Hepatocyte (in vitro differentiated cells): ENCODE data around the gene HDHD5. TPM values are rescaled to one million over a fixed set of nuclear protein-coding genes. Genes with fewer than 3 reads are reported as not detected.

ENCODE experiments used
- DNase-seq: peaks from one replicate; pipeline ENCODE4 v3.0.0-alpha.2; 2016; ENCODE audit warnings: low spot score
- H2AFZ ChIP-seq: fragments of 200-600 bp; sonication (generic); 2 replicates; pipeline ENCODE4 v1.6.0; 2016; ENCODE audit warnings: antibody characterized with exemption, mild to moderate bottlenecking
- H3K27ac ChIP-seq: fragments of 200-600 bp; sonication (generic); 2 replicates; pipeline ENCODE4 v1.5.1; 2016; ENCODE audit warnings: mild to moderate bottlenecking
- H3K27me3 ChIP-seq: fragments of 200-600 bp; sonication (generic); 2 replicates; pipeline ENCODE4 v1.6.1; 2016
- H3K36me3 ChIP-seq: fragments of 200-600 bp; sonication (generic); replicated peaks from 2 replicates; pipeline ENCODE4 v1.5.1; 2016; ENCODE audit warnings: low read depth; ENCODE audit not compliant: insufficient read depth
- H3K4me1 ChIP-seq: fragments of 200-600 bp; sonication (generic); 2 replicates; pipeline ENCODE4 v1.5.1; 2016; ENCODE audit warnings: mild to moderate bottlenecking, moderate library complexity; ENCODE audit not compliant: insufficient read depth
- H3K4me2 ChIP-seq: fragments of 200-600 bp; sonication (generic); 2 replicates; pipeline ENCODE4 v1.6.0; 2016
- H3K4me3 ChIP-seq: fragments of 200-600 bp; sonication (generic); 2 replicates; pipeline ENCODE4 v1.5.1; 2016; ENCODE audit warnings: mild to moderate bottlenecking
- H3K79me2 ChIP-seq: fragments of 200-600 bp; sonication (generic); 2 replicates; pipeline ENCODE4 v1.6.0; 2017; ENCODE audit warnings: mild to moderate bottlenecking
- H3K9me2 ChIP-seq: fragments of 200-600 bp; sonication (generic); replicated peaks from 2 replicates; pipeline ENCODE4 v1.6.0; 2017; ENCODE audit warnings: mild to moderate bottlenecking; ENCODE audit not compliant: insufficient read depth
- H3K9me3 ChIP-seq: fragments of 200-600 bp; sonication (generic); 2 replicates; pipeline ENCODE4 v1.5.1; 2016; ENCODE audit warnings: low read depth, mild to moderate bottlenecking
- H4K20me1 ChIP-seq: fragments of 200-600 bp; sonication (generic); 2 replicates; pipeline ENCODE4 v1.6.0; 2016; ENCODE audit warnings: mild to moderate bottlenecking; ENCODE audit not compliant: insufficient read depth, poor library complexity, severe bottlenecking
- EZH2 ChIP-seq: fragments of 200-600 bp; sonication (generic); IDR thresholded peaks from 2 replicates; pipeline ENCODE4 v1.6.1; 2016; ENCODE audit warnings: antibody characterized with exemption, mild to moderate bottlenecking, borderline replicate concordance
- EZH2phosphoT487 ChIP-seq: fragments of 200-600 bp; sonication (generic); IDR thresholded peaks from one replicate; pipeline ENCODE4 v1.6.1; 2018; ENCODE audit warnings: antibody characterized with exemption, mild to moderate bottlenecking, low read depth, moderate library complexity; ENCODE audit not compliant: unreplicated experiment, severe bottlenecking
- WGBS: methylation state at CpG from one replicate; pipeline ENCODE4 v1.1.6; 2016; ENCODE audit warnings: low lambda C conversion rate; ENCODE audit errors: missing lambda C conversion rate; 5-methylcytosine and 5-hydroxymethylcytosine counted together
- polyA plus RNA-seq: library from polyadenylated mRNA; unstranded; fragments of >200 nt; fragmentation: Nextera tagmentation; extraction: Ambion mirVana; gene quantifications from 2 replicates; pipeline ENCODE4 v1.2.1, GENCODE V29; 2016
- total RNA-seq: library from RNA; depleted of rRNA; stranded (reverse); fragments of >200 nt; gene quantifications from 2 replicates; pipeline ENCODE4 v1.2.3, GENCODE V29; 2014
- TF ChIP-seq, protein P1 (sequence below): fragments of 200-600 bp; sonication (generic); IDR thresholded peaks from 2 replicates; pipeline ENCODE4 v1.5.1; 2016; ENCODE audit warnings: antibody characterized with exemption, mild to moderate bottlenecking; ENCODE audit not compliant: poor library complexity

HDHD5 gene
- total and polyA plus RNA-seq, 2 experiments from 2014 or later: 32.9 to 53.2 TPM

- no peaks in the 10 kb centered on the region for H3K27me3 ChIP-seq
- H3K4me2 ChIP-seq: no peak overlapping the region
- no peaks in the 10 kb centered on the region for H3K9me2 ChIP-seq
- no peaks in the 10 kb centered on the region for H3K4me1 ChIP-seq
- H3K79me2 ChIP-seq: no peaks in the 10 kb centered on the region
- 73% methylated on average over 8 of the region's 8 CpGs for WGBS
- TF ChIP-seq EZH2phosphoT487: no peak
- no peak overlapping the region for H3K27ac ChIP-seq
- no peaks in the 10 kb centered on the region for H3K9me3 ChIP-seq
- no peaks in the 10 kb centered on the region for H4K20me1 ChIP-seq
- DNase-seq: no peak
- no peaks in the 10 kb centered on the region for H3K36me3 ChIP-seq
- H3K4me3 ChIP-seq: no peak overlapping the region
- no peak overlapping the region for H2AFZ ChIP-seq
Observed at GRCh38 chr22:17140022-17140421, 19.1 kb downstream of the HDHD5 start.

DNA sequence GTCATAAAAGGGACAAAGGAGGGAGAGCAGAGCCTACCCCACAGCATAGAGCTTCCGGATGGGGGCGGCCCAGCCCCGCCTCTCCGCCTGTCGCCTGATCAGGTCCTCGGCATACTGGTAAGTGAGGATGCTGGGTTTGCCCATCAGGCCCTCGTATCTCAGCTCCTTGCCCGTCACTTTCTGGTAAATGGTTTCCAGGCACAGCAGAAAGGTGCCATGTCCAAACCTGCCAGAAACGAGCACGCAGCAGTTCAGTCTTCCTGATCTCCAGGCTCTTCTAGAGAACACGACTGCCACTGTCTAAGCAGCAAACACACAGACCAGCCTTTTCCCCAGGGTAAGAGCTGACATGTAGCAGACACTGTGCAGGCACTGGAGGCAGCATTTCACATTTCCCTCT is 20.6 kb downstream of the HDHD5 start:
- TF ChIP-seq EZH2phosphoT487 (no peak), EZH2 (no peak)
- TF ChIP-seq, protein P1, sequence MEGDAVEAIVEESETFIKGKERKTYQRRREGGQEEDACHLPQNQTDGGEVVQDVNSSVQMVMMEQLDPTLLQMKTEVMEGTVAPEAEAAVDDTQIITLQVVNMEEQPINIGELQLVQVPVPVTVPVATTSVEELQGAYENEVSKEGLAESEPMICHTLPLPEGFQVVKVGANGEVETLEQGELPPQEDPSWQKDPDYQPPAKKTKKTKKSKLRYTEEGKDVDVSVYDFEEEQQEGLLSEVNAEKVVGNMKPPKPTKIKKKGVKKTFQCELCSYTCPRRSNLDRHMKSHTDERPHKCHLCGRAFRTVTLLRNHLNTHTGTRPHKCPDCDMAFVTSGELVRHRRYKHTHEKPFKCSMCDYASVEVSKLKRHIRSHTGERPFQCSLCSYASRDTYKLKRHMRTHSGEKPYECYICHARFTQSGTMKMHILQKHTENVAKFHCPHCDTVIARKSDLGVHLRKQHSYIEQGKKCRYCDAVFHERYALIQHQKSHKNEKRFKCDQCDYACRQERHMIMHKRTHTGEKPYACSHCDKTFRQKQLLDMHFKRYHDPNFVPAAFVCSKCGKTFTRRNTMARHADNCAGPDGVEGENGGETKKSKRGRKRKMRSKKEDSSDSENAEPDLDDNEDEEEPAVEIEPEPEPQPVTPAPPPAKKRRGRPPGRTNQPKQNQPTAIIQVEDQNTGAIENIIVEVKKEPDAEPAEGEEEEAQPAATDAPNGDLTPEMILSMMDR: no peak
- Histone ChIP-seq H3K36me3 (no peaks in the 10 kb centered on the region), H3K4me2 (no peak overlapping the region), H3K9me3 (no peaks in the 10 kb centered on the region), H3K79me2 (no peaks in the 10 kb centered on the region), H4K20me1 (no peaks in the 10 kb centered on the region), H3K27ac (no peak overlapping the region), H3K9me2 (no peaks in the 10 kb centered on the region), H3K4me1 (no peaks in the 10 kb centered on the region), H3K27me3 (no peaks in the 10 kb centered on the region), H2AFZ (no peak overlapping the region), H3K4me3 (no peak overlapping the region)
- 82% methylated on average over 11 of the region's 11 CpGs for WGBS
- no peak for DNase-seq

GRCh38 chr22:17137861-17138425 is 21.1 kb downstream of the HDHD5 start:
- H3K4me2 ChIP-seq: no peak overlapping the region
- WGBS: 93% methylated on average over 17 of the region's 17 CpGs
- no peaks in the 10 kb centered on the region for H4K20me1 ChIP-seq
- no peak overlapping the region for H3K27ac ChIP-seq
- no peaks in the 10 kb centered on the region for H3K27me3 ChIP-seq
- DNase-seq: no peak
- no peak overlapping the region for H3K4me3 ChIP-seq
- no peak for TF ChIP-seq EZH2phosphoT487
- no peak for TF ChIP-seq EZH2
- TF ChIP-seq, protein P1: no peak
- no peaks in the 10 kb centered on the region for H3K4me1 ChIP-seq
- no peak overlapping the region for H2AFZ ChIP-seq
- H3K9me3 ChIP-seq: no peaks in the 10 kb centered on the region
- H3K79me2 ChIP-seq: no peaks in the 10 kb centered on the region
- H3K9me2 ChIP-seq: no peaks in the 10 kb centered on the region
- no peaks in the 10 kb centered on the region for H3K36me3 ChIP-seq

DNA sequence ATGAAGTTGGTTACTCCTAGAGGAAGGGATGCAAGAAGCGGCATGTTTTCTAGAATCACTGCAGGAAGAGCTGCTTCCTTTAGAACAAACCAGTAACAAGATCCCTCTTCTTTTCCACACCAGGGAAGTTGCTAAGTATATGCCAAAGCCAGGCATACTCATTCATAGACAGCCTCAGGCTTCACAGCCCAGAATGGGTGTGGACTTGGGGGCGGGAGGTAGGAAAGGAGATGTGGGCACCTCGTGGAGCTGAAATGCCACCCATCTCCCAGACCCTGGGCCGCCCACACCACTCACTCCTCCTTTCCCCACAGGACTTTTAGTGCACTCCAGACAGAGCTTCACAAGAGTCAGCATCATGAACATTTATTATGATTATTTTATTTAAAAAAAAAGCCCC is 21.9 kb downstream of the HDHD5 start:
- no peak for TF ChIP-seq EZH2phosphoT487
- no peak for TF ChIP-seq EZH2
- no peak for DNase-seq
- 92% methylated on average over 4 of the region's 4 CpGs for WGBS
- Histone ChIP-seq H3K4me3 (no peak overlapping the region), H3K4me2 (no peak overlapping the region), H3K4me1 (no peaks in the 10 kb centered on the region), H4K20me1 (no peaks in the 10 kb centered on the region), H3K9me3 (no peaks in the 10 kb centered on the region), H2AFZ (no peak overlapping the region), H3K36me3 (no peaks in the 10 kb centered on the region), H3K27ac (no peak overlapping the region), H3K79me2 (no peaks in the 10 kb centered on the region), H3K9me2 (no peaks in the 10 kb centered on the region), H3K27me3 (no peaks in the 10 kb centered on the region)
